Globus pallidus (tissue), 1 donor: ENCODE measurements around the gene TYRP1.
"Not testable (repeated sequence)": the region's sequence is repeated elsewhere in the genome, so short reads cannot be mapped to it uniquely, and the experiment has no call there.

Experiments used
- DNase-seq: peaks from one replicate; pipeline ENCODE4 v3.0.0-alpha.2; 2015; ENCODE audit warnings: low spot score

The TYRP1 gene, protein sequence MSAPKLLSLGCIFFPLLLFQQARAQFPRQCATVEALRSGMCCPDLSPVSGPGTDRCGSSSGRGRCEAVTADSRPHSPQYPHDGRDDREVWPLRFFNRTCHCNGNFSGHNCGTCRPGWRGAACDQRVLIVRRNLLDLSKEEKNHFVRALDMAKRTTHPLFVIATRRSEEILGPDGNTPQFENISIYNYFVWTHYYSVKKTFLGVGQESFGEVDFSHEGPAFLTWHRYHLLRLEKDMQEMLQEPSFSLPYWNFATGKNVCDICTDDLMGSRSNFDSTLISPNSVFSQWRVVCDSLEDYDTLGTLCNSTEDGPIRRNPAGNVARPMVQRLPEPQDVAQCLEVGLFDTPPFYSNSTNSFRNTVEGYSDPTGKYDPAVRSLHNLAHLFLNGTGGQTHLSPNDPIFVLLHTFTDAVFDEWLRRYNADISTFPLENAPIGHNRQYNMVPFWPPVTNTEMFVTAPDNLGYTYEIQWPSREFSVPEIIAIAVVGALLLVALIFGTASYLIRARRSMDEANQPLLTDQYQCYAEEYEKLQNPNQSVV

DNA sequence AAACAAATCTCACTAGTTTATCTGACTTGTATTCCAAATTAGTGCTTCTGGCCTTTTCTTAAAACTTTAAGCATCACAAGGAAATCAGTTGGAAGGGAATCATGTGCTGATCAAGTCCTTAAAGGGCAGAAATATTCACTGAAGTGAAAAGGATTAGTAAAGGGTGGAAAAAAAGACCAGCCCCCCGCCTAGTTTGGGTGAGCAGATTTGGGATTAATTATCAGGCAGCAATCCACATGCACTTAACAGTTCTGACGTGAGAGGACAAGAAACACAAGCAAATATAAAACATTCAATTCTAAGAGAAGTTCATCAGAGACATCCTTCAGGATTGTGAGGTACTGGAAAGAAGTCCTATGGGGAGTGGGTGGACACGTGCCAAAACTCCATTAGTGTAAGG, at the start of gene TYRP1:
TSS of gene TYRP1 (plus strand) at position 245 of the 400 bp plus-strand sequence. CDS start 612 bp downstream, outside the sequence.
- DNase-seq: no peak

DNA sequence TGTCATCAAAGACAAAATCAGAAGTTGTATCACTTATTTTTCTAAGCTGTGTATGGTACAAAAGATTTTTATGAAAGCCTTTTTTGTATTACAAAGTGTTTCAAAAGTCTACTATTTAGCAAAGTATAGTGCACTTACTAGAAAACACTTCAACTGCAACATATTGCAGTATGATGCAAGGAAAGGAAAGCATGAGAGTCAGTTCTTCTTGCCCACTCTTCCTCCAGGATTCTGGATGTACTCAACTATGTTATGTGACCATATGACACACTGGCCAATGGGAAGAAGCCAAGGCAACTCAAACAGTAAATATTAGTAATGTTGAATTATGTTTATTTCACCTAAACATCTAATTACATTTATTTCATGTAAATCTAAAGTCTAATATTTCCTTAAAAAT, 49.5 kb upstream of the TYRP1 start:
- DNase-seq: no peak

DNA sequence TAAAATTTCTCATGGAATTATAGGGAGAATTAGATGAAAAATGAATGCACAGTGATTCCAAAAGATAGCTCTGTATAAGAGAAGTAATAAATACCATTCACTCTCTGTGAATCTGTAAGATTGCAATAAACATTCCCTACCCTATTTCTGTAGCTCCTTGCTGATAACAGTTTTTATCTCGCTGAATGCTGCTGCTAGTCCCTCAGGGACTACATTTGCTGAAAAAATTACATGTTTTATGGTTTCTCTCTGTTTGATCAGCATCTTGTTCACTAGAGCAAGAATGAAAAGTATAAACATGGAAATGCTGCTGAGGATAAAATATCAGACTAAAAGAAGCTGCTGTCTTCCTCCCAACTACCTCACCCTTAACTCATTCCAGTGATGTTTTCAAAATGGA, 44.3 kb upstream of the TYRP1 start:
- DNase-seq: no peak

DNA sequence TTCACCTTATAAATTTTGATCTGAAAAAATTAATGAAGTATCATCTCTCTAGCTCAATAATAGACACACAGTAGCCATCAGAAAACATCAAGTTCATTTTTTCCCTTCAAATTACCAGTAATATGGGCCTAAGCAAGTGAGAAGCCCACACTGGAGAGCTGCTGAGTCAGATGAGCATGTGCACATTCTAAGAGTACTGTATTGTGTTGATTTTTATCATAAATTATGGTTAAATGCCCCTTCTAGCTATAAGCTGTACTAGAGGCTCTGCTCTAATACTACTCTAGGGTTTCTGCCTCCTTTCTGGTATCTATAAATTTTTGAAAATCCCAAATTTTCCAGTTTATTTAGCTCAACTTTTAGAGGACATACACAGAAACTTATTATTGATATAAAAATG, 42.1 kb upstream of the TYRP1 start:
- no peak for DNase-seq

DNA sequence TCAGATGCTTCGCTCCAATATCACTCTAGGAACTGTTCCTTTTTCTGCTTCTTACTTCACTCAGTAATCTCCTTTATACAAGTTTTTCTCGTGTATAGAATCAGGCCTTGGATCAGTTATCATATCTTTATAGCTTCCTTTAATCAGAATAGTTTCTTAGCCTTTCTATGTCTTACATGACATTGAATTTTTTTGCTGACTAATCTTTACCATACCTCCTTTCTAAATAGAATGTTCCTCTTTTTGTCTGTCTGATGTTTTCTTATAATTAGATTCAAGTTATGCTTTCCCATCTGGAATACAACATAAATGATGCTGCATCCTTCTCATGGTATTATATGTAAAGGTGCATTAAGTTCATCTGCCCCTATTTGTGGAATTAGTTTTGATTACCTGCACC, 40.2 kb upstream of the TYRP1 start:
- DNase-seq: no peak

DNA sequence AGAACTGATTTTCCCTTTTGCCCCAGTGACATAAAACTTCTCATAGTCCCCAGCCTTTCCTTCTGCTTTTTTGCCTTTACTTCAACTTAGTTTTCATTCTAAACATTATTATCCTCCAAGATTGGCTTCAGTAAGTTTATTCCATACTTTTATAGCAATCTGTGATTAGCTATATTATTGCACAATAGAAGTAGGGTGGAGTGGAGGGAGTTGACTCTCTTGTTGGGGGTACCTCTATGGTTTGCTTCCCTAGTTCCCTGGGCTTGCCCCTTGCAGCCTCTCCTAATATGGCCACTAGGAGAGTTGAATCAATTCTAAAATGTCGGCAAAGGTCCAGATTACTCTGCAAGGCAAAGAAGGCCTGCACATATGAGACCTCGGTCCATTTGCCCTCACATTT, 36.4 kb upstream of the TYRP1 start:
- DNase-seq: no peak

DNA sequence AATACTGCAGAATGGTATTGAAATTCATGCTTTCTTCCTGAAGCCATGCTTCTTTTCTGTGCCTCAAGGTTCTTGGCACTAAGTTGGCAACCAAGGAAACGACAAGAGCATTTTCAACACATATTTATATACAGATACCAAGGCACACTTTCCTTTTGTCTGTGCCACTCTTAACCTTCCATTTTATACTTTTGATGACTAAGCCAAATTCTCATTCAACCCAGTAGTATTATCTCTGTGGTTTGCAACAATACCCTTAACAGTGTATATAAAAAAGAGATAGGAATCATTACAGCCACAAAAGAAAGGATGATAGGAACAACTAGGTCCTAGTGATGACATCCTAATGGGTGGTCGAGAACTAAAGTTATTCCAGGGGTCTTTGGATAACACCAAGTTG, 36.0 kb upstream of the TYRP1 start:
- no peak for DNase-seq

DNA sequence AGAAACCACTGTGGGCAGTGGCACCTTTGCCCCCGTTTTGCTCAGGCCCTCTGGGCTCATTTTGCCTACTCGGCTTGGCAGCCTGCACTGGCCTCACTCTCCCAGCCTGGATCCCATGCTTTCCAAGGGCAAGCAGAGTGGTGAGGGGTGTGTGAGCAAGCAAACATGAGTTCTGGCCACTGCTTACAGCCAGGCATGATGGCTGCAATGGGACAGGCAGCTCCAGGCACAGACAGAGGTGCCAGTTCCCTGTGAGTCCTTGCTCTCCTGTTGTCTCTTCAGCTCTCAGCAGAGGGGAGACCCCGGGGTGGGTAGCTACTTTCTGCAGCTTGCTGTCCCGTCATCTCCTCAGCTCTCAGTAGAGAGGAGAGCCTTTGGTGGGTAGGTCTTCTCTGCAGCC, 35.2 kb upstream of the TYRP1 start:
- no peak for DNase-seq

DNA sequence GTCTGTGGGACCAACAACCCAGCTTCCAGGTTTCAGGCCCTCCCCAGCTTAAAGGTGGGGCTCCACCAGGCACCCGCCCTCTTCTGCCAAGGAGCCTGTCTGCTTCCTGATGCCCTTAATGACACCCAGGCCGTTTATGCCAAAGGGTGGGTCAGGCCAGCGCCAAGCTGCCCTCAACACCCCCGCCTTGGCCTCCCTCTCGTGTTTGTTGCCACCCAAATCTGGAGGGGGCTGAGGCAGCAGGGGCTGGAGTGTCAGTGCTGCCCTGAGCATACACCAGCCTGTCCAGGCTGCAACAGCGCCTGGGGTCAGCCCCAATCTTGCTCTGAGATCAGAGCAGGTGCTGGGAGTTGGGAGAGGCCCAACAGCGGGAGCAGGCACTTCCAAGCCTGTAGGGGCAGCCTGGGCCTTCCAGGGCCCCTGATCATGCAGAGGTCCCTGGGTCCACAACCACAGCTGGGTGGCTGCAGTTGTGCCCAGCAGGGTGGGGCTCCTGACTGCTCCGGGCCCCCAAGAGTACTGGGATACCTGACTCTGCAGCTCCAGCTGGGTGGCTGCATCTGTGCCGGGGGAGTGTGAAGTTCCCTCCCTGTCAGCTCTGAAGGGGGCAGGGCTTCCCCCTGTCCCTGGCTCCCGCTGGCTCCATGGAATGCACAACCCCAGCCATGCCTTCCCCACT, 34.5 kb upstream of the TYRP1 start:
- DNase-seq: no peak

DNA sequence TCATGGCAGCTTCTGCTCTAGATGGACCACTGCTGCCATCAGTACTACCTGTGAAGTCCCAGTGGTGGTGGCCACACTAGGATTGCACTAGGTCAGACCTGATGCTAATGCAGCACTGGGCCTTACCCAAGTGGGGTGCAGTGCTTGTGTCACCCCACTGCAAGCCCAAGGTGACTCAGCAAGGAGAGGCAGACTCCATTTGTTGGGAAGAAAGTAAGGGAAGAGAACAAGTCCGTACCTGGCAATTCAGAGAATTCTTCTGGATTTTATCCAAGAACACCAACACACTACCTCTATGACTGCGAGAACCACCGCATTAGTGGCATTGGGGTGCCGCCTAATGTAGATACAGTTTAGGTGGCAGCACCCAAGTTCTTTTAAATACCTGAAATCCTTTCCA, 34.0 kb upstream of the TYRP1 start:
- DNase-seq: no peak

DNA sequence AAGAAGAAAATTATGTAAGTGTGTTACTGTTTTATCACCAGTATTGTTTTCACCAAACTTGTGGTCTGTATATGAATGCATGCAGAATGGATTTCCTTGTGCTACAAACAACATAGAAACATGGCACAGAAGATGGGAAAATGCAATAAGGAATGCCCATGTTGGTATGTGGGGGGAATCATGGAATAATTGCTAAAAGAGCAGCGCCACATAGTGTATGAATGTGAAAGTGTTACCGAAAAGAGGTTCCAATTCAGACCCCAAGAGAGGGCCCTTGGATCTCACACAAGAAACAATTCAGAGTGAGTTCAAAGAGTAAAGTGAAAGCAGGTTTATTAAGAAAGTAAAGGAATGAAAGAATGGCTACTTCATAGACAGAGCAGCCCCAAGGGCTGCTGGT, 26.4 kb upstream of the TYRP1 start:
- no peak for DNase-seq

DNA sequence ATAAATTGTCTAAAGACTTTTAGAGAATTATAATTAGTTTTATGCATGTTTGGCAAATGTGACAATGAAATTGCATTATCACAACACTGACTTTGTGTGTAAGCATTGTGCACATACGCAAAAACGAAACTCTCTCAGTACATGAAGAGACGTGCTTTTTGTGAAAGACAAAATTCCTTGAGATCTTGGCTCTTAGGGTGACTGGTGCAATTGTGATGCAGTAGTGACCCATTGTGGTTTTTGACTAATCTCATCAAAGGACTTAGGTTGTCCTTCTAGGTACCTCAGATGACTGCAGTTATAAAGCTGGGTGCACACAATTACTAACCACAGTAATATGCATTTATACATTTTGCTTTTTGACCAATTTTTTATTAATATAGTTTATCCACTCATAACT, 25.3 kb upstream of the TYRP1 start:
- no peak for DNase-seq

DNA sequence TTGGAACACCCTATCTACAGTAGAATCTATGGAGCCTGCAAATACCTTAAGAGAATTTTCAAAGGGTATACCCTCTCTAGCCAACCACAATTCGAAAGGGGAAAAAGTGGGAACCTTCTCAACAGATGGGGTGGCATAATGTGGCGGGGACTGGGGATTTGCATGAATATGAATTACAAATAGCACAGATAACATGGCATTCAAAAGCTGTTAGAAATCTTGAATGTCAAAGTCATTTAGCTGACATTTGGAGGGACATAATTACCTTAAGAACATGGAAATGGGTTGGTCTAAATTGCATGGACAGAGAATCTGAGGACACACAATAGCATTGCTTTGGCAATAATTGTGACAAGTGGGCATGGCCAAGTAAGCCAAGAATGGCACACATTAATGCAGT, 23.2 kb upstream of the TYRP1 start:
- no peak for DNase-seq

DNA sequence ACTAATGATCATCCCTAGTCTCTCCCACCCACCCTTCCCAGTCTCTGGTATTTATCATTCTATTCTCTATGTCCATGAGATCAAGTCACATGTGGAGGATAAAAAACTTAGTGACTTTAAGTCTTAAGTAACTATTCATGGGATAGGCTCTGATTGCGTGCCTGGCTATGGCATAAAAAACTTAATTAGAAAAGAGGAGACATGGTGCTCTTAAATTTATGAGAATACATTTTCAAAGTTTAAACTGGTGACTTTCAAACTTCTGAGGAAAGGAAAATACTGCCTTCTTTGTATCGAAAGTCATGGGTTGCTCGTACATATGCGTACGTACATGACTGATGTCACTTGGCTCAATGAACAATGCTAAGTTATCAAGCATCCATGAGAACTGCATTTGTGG, 18.2 kb upstream of the TYRP1 start:
- DNase-seq: no peak

DNA sequence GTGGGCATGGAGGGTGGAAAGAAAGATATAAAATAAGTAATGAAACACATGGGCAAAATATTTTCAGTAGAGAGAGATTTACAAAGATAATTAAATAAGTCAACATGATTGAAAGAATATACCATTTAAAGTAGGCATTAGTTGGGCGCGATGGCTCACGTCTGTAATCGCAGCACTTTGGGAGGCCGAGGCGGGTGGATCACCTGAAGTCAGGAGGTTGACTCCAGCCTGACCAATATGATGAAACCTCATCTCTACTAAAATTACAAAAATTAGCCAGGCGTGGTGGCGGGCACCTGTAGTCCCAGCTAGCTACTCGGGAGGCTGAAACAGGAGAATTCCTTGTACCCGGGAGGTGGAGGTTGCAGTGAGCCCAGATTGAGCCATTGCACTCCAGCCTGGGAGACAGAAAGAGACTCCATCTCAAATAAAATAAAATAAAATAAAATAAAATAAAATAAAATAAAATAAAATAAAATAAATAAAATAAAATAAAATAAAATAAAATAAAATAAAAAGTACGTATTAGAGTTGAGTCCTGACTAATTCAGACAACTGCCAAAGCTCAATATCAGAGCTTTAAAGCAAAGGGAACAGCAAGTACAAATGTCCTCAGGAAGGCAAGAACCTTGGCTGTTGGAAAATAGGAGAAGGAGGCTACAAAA, 15.6 kb upstream of the TYRP1 start:
- not testable (repeated sequence) for DNase-seq

DNA sequence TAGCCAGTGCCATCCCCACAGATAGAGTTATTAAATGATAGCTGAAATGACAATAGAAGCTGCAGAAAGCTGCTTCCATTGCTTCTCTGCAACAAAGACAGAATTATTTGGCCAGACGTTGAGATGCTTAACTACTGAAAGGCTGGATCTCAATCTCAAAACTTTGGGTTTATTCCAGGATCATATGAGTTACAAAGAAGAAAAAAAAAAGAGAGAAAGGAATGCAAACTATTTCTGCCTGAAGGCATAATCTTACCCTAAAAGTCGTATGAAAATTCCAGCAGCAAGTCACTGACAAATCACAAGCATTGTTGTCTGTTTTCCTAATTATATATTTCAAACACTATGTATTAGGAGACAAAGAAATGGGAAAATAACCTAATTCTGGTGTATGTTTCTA, 12.8 kb upstream of the TYRP1 start:
- DNase-seq: no peak

DNA sequence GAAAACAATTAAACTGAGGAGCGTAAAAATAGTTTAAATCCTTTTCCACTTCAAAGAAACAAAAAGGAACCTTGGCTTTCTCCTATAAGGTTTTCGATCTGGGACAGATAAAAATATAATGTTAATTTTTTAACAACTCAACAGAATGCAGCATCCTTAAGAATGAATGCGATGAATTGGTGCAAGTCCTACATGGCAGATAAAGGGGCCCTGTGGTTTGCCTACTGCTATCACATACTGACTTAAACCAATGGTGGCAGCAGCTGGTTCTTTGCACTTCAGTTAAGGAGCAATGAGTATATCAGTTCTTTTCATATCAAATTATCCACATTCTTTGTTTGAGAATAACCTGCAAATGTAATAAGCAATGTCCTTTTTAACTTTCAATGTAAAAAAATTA, 12.4 kb upstream of the TYRP1 start:
- no peak for DNase-seq

DNA sequence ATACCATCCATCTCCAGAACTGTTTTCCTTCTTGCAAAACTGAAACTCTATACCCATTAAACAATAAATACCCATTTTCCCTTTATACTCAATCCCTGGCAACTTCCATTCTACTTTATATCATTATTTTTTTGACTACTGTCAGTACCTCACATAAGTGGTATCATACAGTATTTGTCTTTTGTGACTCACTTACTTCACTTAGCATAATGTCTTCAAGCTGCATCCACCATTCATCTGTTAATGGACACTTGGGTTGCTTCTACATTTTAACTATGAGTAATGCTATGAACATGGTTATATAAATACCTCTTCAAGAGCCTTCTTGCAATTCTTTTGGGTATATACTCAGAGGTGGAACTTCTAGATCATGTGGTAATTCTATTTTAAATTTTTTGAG, 11.6 kb upstream of the TYRP1 start:
- no peak for DNase-seq

DNA sequence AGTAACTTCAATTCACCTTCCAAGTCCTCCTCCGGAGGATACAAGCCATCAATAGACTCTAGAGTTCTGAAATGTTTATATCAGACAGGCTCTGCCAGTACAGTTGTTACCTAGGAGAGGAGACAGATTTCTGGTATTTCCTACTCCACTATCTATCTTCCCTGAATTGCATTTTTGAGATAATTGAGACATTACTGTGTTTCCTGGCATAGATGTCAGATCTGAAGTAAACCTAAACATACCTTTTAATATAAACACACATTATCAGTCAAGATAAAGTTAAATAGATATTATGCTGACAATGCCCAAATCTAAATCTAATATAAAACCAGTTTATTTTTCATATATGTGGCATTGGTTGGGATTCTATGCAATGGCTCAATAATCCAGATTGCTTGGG, 8.2 kb upstream of the TYRP1 start:
- no peak for DNase-seq

DNA sequence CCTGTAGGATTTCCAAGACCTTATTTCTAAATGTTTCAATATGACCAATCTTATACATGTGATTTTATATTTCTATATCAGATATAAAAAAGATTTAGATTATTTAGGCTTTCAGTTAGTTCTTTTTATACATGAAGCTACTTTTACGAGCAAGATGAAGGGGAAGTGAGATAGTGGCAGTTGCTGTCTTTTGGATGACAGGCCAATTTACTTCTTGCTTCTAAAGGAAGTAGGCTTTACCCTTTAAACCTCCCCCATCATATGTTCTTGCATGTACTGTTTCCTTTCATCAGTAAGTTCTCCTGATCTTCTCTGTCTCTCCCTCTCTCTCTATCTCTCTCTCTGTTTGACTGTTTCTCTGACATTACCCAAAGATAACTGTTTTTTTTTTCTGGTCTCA, 4.0 kb upstream of the TYRP1 start:
- DNase-seq: no peak

DNA sequence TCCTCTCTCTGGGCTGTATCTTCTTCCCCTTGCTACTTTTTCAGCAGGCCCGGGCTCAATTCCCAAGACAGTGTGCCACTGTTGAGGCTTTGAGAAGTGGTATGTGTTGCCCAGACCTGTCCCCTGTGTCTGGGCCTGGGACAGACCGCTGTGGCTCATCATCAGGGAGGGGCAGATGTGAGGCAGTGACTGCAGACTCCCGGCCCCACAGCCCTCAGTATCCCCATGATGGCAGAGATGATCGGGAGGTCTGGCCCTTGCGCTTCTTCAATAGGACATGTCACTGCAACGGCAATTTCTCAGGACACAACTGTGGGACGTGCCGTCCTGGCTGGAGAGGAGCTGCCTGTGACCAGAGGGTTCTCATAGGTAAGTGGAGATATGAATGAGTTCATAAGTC, 828 bp downstream of the TYRP1 start:
- DNase-seq: no peak

DNA sequence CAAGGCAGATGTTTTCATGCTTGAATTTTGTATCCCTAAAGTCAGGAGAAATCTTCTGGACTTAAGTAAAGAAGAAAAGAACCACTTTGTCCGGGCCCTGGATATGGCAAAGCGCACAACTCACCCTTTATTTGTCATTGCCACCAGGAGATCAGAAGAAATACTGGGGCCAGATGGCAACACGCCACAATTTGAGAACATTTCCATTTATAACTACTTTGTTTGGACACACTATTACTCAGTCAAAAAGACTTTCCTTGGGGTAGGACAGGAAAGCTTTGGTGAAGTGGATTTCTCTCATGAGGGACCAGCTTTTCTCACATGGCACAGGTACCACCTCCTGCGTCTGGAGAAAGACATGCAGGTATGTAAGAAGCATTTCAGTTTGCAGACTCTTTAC, 2.3 kb downstream of the TYRP1 start:
- DNase-seq: no peak
